Left forelimb (tissue), 1 donor: ENCODE data around the gene FAM13A.

Source experiments
- DNase-seq: peaks from one replicate; pipeline ENCODE4 v3.0.0-alpha.2; 2018; ENCODE audit warnings: low spot score

Gene FAM13A

DNA sequence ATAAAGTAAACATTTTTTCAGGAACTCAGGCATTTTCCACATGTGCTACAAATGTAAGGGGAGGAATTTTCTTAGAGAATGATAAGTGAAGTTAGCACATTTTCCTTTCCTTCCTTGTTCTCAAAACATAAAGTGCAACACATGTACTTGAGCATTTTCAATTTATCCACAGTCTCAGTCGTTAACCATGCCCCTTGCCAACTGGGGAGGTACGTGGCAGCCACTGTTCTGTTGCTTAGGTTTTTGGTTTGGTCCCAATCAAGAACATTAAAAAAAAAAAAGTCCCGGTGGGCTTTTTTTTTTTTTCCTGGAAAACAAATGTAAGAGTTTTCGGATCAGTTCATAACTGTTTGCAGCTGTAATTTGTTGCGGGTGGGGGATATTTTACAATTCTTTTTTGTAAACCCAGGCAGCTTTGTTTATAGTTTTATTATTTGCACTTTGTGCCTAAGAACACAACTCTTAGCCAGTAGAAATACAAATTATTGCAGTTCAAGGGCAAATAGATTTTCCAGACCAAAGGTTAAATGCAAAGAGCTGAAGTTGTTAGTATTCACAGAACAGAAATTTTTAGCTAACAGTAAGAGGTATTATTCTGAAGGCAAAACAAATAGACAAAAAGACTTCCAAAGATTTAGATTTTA, 247.3 kb downstream of the FAM13A start:
- no peak for DNase-seq

DNA sequence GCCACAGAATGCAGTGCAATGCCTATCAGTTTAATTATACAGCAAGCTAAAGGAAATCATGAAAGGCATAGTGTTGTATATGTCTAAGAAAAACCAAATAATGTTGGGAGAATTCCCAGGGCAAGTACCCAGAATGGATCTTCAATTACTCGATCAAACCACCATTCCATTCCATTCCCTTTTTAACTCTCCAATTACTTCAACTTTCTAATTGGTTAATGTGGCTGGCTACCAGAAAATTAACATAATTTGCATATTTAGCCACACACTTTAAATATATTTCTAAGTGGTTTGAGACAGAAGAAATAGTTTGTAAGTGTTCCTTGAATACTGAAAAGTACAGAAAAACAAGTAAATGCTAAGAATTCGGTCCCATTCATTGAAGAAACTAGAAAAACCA, 247.9 kb downstream of the FAM13A start:
- DNase-seq: no peak

DNA sequence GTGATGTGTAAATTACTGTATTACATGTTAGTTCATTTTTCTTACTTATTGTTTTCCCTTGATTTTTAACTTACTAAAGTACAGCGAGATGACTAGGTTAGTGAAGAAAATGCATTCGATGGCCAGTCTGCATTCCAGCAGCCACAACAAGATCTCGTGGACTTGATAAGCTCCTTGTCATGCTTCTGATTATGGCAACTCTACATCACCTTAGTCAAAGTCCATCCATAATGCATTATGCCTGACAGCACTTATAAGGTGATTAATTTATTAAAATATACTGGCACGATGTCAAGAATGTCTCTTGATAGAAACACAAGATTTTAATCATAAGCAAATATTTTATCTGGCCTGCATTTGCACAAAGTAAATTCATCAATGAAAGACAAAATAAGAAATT, 249.5 kb downstream of the FAM13A start:
- no peak for DNase-seq

DNA sequence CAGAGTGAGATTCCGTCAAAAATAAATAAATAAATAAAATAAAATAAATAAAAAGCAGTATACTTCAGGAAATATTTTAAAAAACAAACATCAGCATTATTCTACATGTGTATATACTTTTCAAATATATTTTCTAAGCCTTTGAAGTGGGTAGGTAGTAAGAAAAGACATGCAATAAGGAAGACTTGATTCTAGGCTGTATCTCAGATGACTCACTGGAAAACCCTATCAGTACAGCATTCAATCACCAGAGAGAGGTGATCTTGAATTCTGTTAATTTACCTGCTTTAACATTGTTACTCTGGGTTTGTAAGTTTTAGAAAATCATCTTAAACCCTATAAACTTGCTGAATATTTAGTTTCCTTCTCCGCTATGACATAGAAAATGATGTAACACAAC, 252.8 kb downstream of the FAM13A start:
- no peak for DNase-seq

DNA sequence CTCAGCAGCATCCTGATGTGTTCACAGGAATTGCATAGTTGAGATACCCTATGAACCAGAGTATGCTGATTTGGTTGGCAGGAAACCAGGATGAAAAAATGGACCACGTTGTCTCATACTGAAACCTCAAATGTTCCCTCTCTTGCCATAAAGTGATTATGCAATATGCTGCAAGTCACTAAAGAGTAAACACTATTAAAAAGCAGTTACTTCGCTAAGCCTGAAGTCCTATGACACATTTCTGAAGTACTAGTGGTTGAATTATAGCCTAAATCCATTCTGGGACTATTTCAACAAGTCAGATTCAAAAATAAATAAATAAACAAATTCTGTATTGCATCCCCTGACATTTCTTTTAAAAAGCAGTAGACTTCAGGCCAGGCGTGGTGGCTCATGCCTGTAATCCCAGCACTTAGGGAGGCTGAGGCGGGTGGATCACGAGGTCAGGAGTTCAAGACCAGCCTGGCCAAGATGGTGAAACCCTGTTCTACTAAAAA, 253.3 kb downstream of the FAM13A start:
- DNase-seq: no peak

DNA sequence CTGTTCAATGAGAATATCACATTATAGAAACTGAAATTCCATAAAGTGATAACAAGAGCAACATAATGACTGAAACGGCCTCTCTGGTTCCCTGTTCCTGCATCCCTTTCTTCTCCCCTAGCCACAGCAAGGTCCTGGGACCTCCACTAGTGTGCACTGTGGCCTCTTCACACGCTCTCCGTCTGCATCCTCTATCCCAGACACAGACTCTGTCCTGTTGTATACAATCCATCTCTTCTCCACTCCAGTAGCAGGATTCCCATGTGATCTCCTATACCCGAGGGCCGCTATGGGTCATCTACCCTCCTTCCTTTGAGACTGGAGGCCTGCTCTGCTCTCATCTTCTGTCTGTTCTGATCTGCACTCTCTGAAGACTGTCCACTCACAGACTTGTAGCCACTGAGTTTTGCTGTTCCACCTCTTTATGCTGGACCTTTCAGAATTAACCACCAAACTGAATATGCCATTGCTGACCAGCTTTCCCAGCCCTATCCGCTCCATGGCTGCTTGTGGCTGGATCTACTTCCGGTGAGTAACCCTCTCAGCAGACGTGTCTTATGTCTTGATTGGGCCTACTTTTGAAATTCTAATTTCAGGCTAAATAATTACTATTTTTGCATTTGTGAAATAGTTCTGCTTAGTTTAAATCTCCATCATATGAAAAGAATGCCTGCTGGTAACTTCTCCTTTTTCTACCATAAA, 254.2 kb downstream of the FAM13A start:
- no peak for DNase-seq

DNA sequence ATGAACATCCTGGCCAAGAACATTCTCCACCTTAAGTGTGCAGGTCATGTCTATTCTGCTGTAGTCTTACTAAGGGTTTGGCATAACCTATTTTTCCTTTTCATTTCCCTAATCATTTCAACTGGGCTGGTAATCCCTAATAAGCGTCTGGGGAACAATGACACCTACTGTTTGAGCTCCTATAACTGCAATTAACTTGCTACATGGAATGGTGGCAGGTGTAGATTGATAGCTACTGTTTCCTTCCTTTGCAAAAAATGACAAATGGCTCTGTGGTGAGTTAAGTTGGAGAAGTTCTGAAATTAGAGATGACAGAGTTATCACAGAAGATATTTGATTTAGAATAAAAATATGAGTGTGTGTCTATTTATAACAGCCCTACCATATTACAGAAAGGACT, 254.8 kb downstream of the FAM13A start:
- no peak for DNase-seq

DNA sequence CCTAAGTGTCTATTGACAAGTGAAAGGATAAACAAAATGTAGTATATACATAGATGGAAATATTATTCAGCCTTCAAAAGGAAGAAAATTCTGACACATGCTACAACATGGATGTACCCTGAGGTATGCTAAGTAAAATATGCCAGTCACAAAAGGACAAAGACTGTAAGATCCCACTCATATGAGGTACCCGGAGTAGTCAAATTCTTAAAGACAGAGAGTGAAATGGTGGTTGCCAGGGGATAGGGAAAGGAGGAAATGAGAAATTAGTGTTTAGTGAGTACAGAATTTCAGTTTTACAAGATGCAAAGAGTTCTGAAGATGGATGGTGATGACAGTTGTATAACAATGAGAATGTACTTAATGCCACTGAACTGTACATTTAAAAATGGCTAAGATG, 257.1 kb downstream of the FAM13A start:
- DNase-seq: no peak

DNA sequence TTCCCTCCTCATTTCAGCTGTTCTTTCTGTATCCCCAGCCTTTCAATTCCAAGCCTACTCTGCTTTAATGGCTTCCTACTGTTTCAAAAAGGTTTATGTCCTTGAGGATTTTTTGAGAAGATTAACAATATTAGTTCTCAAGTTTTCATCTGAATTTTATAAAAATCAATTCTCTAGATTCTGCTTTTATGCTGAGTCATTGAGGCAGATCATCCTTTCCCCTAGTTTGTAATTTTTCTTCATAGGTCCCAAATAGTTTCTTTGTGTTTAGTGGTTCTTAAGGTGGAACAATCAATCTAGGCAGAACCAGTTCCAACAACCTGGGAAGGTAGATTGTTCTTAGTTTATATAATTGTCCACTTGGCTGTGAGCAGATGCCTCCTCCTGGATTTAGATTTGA, 259.3 kb downstream of the FAM13A start:
- no peak for DNase-seq

DNA sequence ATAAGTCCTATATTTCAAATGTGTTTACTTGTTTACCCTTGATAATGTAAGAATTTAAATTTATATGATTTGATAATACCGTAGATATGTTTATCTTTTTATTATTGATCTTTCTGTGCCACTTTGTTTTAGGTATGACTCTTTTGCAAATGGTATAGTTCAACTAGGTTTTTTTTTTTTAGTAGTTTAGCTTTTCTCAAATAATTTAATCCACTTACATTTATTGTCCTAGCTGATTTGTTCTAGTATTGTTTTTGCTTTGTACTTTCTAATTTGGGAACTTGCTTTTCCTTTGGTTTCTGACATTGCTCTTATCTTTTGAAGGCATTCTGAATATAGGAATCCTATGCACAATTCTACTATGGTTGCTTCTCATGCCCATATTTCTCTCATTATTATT, 260.4 kb downstream of the FAM13A start:
- DNase-seq: no peak

DNA sequence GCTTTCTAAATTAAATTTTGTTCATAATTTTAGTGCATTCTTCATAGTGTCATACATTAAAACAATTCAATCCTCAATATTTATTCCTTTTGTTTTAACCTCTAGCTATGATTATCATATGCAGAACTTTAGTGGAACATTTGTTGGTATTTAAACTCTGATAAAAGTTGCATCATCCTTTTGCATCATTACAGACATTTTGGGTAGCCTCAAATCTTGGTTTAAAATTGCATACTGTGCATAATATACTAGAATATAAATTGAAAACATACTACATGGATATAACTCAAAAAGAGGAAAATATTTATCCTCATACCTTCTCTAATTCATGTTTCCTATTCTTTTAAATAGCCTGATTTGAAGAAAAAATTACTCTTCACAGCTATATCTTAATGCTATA, 262.0 kb downstream of the FAM13A start:
- DNase-seq: no peak

DNA sequence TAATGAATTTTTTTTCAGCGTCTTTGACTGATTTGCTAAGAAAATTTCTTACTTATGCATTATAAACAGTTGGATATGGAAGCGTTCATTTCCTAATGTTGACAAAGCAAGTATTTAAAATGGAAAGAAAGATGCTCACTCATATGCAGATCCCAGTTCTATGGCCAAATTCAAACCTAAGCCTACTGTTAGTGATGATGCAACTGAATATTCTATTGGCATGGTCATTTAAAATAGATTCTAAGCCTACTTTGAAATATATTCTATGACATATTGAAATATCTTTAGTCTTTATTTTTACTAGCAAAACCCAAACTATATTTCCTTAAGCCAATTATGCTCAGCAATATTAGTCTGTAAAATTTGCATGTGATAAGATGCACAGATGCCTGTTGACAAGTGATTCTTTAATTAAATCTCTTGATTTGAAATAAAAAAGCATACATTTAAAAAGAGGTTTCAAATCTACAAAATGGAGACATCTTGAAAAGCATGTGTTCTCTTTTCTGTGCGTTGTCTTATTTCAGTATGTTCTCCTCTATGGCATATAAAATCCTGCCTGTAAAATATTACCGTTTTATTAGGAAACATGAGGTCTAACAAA, 262.8 kb downstream of the FAM13A start:
- DNase-seq: no peak

DNA sequence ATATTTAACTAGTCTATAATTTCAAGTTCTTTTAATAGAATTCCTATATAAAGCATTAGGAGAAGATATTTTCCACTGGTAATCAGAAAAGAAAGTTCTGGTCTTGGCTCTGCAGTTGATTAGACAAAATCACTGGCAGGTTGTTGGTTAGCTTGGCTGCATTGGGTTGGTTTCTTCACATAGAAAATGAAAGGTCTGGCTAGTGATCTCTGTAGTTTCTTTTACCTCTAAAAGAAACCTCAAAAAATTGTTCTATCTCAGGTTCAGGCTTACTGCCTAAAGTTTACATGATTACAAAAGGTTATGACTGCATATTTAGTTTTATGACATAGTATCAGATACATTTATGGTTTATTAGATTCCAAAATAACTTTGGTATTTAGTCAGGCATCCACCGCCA, 263.5 kb downstream of the FAM13A start:
- no peak for DNase-seq

DNA sequence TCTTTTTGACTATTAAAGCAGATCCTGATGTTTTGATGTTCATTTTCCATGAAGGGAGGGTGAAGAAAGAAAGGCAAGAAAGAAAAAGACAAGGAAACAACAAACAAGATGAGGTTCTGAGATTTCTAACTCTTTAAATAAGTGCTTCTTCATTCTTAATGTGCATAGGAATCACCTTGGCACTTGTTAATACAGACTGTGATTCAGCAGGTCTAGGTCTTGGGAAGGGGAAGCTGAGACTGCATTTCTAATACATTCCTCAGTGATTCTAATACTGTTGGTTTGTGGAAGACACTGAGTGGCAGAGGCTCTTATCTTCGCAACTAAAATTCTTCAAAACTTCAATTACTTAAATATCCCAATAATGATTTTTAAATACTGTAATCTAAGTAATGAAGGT, 264.2 kb downstream of the FAM13A start:
- DNase-seq: no peak

DNA sequence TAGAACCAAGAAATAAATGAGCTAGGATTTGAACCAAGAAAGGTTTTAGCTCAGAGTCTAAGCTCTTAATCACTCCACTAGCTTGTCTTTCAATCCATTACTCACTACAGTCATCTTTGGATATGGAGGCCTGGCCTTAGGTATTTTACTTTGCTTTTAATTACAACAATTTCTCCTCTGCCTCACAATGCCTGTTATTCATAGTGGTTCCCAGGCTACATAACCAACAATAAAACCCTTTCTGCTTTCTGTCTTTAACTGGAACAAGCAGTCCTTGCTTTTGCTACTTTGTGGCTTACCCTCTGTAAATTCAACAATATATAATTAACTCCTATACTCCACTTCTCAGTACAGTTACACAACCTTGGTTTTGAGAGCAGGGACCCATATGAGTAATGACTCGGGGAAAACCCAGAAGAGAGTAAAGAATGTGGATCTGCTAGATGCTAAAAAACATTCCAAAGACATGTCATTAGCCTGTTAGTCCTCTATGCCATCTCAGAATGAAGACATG, 264.7 kb downstream of the FAM13A start:
- no peak for DNase-seq

DNA sequence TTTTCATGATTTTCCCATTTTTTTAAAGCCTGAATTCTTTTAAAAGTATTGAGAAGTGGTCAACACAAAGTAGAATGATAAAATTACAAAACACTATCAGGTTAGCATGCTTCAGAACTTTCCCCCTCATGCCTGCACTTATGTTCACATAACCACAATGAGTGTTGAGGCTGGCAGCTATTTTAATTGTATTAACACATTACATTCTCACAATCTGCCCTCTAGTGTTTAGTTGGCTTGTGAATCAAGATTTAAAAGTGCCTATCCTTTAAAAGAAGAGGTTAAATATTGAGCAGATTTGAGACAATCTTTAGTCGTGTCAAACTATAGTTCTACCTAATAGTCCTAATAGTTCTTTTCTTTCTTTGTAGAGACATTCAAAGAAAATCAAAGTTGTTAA, 265.7 kb downstream of the FAM13A start:
- DNase-seq: no peak

DNA sequence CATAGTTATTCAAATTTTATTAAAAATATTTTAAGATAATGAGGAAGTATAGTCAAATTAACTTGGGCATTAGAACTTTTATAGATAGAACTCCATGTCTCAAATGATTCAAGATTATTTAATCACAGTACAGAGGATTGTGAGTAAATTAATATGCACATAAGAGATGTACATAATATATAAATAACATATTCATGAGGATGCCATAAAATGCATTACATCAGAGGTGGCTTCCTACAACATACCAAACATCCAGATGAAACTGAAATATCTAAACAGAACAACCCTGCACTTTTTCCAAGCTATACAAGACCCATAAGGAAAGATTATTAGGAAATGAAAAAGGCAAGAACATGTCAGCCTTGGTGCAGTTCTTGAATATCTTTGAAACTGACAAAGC, 268.1 kb downstream of the FAM13A start:
- no peak for DNase-seq

DNA sequence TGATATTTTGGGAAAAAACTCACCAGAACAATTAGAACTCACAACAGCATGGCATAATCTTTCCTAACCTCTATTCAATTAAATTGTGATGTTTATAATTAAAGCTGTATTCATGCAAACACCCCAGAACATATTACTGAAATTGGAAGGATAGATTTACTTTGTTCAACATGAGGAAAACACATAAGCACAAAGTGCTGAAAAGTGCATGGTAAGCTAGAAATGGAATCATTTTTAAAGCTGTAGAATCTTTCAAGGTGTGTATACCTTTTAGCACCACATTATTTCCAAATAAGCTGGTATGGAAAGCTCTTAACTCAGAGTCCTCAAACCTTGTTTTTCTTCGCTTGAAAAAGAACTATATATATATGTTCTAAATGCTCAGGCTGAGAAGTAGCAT, 268.6 kb downstream of the FAM13A start:
- DNase-seq: no peak

DNA sequence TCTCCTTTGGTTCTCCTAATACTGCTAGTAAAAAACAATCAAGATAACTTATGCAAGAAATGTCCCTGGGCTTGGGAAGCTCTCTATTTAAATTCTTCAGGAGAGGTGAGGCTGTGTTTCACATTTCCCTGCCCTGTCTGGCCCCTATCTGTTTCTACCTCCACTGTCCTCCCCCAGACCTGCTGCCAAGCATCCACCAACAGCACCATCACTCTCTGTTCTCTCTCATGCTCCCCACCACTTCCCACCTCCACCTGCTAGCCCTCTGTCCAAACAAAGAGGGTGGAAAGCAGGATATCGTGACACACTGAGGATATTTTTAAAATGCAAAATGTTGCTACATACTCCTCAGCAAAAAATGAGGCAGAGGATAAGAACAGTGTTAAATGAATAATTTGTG, 271.0 kb downstream of the FAM13A start:
- DNase-seq: no peak

DNA sequence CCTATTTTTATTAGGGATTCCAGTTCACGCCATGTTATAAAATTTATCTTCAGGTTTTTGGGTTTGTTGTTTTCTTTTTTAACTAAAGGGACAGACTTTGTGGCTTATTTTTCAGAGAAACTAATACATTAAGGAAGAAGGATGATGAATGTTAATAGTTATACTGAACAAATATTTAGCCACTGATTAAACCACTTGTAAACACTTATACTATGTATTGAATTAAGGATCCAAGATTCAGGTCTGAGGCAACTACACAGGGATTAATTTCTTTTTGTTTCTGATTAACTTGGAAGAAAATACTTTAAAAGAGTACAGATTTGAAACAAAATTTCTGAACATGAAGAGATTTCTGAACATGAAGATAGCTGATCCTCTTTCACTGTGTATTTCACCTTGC, 276.6 kb downstream of the FAM13A start:
- DNase-seq: no peak

DNA sequence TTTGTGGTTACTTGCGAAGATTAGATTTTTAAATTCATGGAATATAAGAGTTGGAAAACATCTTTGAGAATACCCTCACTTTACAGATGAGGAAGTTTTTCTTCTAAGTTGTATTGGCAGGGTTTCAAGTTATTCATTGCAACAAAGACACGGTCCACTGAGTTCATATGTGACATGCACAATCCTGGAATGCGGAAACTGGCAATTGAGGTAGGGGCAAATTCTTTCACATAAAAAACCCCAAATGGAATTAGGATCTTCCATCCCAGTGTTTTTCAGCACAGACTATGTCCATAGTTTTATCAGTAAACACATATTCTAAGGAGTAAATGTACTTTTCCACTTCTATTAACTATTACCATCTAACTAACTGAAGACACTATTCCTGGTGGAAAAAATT, 277.6 kb downstream of the FAM13A start:
- no peak for DNase-seq

DNA sequence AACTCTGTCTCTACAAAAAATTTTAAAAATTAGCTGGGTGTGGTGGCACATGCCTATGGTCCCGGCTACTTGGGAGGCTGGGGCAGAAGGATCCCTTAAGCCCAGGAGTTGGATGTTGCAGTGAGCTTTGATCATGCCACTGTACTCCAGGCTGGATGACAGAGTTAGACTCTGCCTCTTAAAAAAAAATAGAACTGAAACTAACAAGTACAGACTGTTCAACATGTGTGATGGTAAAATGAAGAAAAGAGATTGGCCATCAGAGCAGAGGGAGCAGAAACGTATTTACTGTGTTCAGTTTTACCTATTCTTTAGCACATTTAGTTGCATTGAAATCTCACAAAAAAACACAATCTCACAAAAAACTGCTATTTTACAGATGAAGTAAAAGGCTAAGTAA, 281.5 kb downstream of the FAM13A start:
- no peak for DNase-seq

DNA sequence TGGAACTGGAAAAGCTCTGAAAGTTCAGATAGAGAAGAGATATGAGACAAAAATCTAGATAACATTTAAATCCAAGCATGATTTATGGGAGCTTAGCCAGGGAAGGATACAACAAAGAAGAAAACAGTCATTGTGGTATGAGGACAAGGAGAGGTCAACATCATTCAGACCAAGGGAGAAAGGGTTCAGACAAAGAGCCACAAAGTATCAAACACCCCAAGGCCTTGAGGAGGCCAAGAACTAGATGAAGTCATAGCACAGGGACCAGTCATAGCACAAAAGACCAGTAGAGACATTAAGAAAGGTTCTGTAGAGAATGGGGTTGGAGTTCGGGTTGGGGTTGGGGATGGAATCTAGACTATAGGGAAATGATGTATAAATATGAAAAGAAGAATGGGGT, 282.0 kb downstream of the FAM13A start:
- no peak for DNase-seq
